Thyroid gland (tissue), 4 donors: ENCODE data around the gene EGFL6.

Experiments used
- CTCF ChIP-seq, 6 experiments: fragments of 200-600 bp in 3 of 6; fragments of 450-650 bp in 3 of 6; sonication (generic) in 3 of 6; IDR thresholded peaks; one replicate each; pipeline ENCODE4 v1.5.1; 2016 to 2019; ENCODE audit warnings: antibody characterized with exemption in 6 of 6, mild to moderate bottlenecking in 2 of 6, inconsistent platforms in 1 of 6, moderate library complexity in 1 of 6
- POLR2A ChIP-seq, 2 donors: fragments of 450-650 bp; IDR thresholded peaks; one replicate each; pipeline ENCODE4 v1.6.1; 2017; ENCODE audit warnings: antibody characterized with exemption in 2 of 2, mild to moderate bottlenecking in 2 of 2, moderate library complexity in 1 of 2

- TF ChIP-seq POLR2A (IDR thresholded peaks at IDR 0.05) (no peak), CTCF (IDR thresholded peaks at IDR 0.05) (no peak)
Measured at GRCh38 chrX:13676885-13677284, 107.5 kb downstream of the EGFL6 start.
